ENCODE results near the gene ALAS1. TPM values are rescaled to one million over a fixed set of nuclear protein-coding genes. Genes with fewer than 3 reads are reported as not detected.
"Not testable (repeated sequence)": the region's sequence is repeated elsewhere in the genome, so short reads cannot be mapped to it uniquely, and the experiment has no call there.

ALAS1 gene
- total RNA-seq, 4 donors from 2014 or later, result 31.1 to 50.5 (median 38.9) TPM

- TF ChIP-seq EP300 (IDR thresholded peaks at IDR 0.05) (no peak), POLR2AphosphoS5 (IDR thresholded peaks at IDR 0.05) (no peak), POLR2A (IDR thresholded peaks at IDR 0.05; ENCODE audit: low read depth) (no peak), CTCF (IDR thresholded peaks at IDR 0.05) (no peak)
- DNase-seq (ENCODE audit: extremely low spot score), result no peak
Measured at GRCh38 chr3:52176951-52177700, 20.8 kb upstream of the ALAS1 start.

GRCh38 chr3:52177701-52178042, 20.3 kb upstream of the ALAS1 start:
- intact Hi-C loops (cut with DNase I), result no loop called here
- no peak overlapping the region for H3K4me3 ChIP-seq
- no peaks in the 10 kb centered on the region for H3K27me3 ChIP-seq
- no peak for DNase-seq (ENCODE audit: extremely low spot score)
- H3K36me3 ChIP-seq, result no peaks in the 10 kb centered on the region
- peaks cover 0 to 12% (median 5%) of the 10 kb centered on the region in 4 donors for H3K4me1 ChIP-seq
- no peaks in the 10 kb centered on the region for H3K9me3 ChIP-seq
- TF ChIP-seq EP300 (IDR thresholded peaks at IDR 0.05) (no peak), POLR2A (IDR thresholded peaks at IDR 0.05; ENCODE audit: low read depth) (no peak), CTCF (IDR thresholded peaks at IDR 0.05) (no peak), POLR2AphosphoS5 (IDR thresholded peaks at IDR 0.05) (no peak)
- H3K27ac ChIP-seq (replicated peaks in 1 of 4), result no peak overlapping the region
- WGBS, result 90% methylated on average over 5 of the region's 5 CpGs

More at GRCh38 chr3:52176951-52177700, 20.8 kb upstream of the ALAS1 start:
- 77% methylated on average over 15 of the region's 15 CpGs for WGBS
- Histone ChIP-seq H3K27ac (replicated peaks in 1 of 4) (no peak overlapping the region), H3K4me3 (no peak overlapping the region), H3K36me3 (no peaks in the 10 kb centered on the region), H3K27me3 (no peaks in the 10 kb centered on the region), H3K9me3 (no peaks in the 10 kb centered on the region), H3K4me1 (peaks cover 0 to 9% (median 4%) of the 10 kb centered on the region in 4 donors)
- intact Hi-C loops (cut with DNase I), result no loop called here

DNA sequence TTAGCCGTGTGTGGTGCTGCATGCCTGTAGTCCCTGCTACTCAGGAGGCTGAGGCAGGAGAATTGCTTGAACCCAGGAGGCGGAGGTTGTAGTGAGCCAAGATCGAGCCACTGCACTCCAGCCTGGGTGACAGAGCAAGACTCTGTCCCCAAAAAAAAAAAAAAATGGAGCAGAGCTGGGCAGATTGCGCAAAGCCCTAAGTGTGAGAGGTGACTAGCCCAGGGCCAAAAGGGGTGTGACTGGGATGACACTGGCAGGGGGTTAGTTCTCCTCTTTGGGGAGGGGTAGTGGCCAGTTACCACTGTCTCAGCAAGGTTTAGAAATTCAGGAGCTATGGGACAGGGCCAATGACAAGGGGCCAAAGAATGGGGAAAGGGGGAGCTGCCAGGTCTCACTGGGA, 19.8 kb upstream of the ALAS1 start:
- H3K36me3 ChIP-seq; H3K27me3 ChIP-seq; DNase-seq (ENCODE audit: extremely low spot score); H3K9me3 ChIP-seq; H3K4me3 ChIP-seq; H3K27ac ChIP-seq (replicated peaks in 1 of 4); intact Hi-C loops (cut with DNase I): not testable (repeated sequence)
- 96% methylated on average over 4 of the region's 4 CpGs for WGBS
- peaks cover 0 to 16% (median 6%) of the 10 kb centered on the region in 4 donors for H3K4me1 ChIP-seq

DNA sequence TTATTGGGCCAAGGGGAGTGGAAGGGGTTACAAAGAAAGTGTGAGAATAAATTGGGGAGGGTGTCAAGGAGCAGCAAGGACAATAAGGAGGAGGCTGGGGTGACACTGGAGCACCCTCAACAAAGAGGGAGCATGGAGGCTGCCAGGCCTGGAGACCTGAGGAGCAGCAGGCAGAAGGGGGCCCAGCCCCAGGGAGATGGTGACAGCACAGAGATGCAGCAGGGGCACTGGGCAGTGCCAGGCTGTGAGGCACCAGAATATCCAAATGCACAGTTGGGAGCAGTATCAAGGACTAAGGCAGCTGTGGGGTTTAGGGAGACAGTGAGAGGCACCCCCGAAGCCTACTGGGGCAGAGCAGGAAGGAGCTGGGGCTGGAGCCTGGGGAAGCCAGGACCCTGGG, 19.4 kb upstream of the ALAS1 start:
- Histone ChIP-seq H3K4me1 (peaks cover 0 to 20% (median 7%) of the 10 kb centered on the region in 4 donors), H3K9me3 (no peaks in the 10 kb centered on the region), H3K36me3 (no peaks in the 10 kb centered on the region), H3K27ac (replicated peaks in 1 of 4) (no peak overlapping the region), H3K4me3 (no peak overlapping the region), H3K27me3 (no peaks in the 10 kb centered on the region)
- WGBS, result 100% methylated on average over 1 of the region's 1 CpG
- DNase-seq (ENCODE audit: extremely low spot score), result no peak
- intact Hi-C loops (cut with DNase I), result no loop called here
- no peak for TF ChIP-seq POLR2A (IDR thresholded peaks at IDR 0.05; ENCODE audit: low read depth)
- no peak for TF ChIP-seq POLR2AphosphoS5 (IDR thresholded peaks at IDR 0.05)
- no peak for TF ChIP-seq EP300 (IDR thresholded peaks at IDR 0.05)
- TF ChIP-seq CTCF (IDR thresholded peaks at IDR 0.05), result no peak

- intact Hi-C loops (cut with DNase I), result no loop called here
- no peak for DNase-seq (ENCODE audit: extremely low spot score)
- 84% methylated on average over 2 of the region's 4 CpGs for WGBS
Measured at GRCh38 chr3:52181543-52181942, 16.4 kb upstream of the ALAS1 start.

More at GRCh38 chr3:52181543-52181942, 16.4 kb upstream of the ALAS1 start:
- Histone ChIP-seq H3K36me3 (no peaks in the 10 kb centered on the region), H3K27me3 (no peaks in the 10 kb centered on the region), H3K9me3 (no peaks in the 10 kb centered on the region), H3K27ac (replicated peaks in 1 of 4) (no peak overlapping the region), H3K4me3 (no peak overlapping the region), H3K4me1 (peaks cover 0 to 27% (median 7%) of the 10 kb centered on the region in 4 donors)
- TF ChIP-seq POLR2AphosphoS5 (IDR thresholded peaks at IDR 0.05) (no peak), EP300 (IDR thresholded peaks at IDR 0.05) (no peak), CTCF (IDR thresholded peaks at IDR 0.05) (no peak), POLR2A (IDR thresholded peaks at IDR 0.05; ENCODE audit: low read depth) (no peak)

All from esophagus muscularis mucosa (tissue), 4 donors.